ENCODE results near the gene RCL1.

DNA sequence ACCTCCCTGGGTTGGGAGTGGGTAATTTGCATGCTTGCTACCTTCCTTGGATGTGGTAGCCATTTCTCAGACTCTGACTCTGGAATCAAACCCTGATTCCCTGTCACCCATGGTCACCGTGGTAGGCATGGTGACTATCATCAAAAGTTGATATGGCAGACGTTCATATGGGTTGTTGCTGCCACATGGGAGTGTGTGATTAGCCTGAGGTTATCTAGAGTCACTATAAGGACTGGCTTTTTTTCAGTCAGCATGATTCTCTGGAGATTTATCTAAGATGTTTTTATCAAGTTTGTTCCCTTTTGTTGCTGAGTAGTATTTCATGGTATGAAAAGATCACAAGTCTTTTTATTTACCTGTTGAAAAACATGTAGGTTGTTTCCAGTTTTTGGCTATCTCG is 7.0 kb downstream of the RCL1 start:
- TF ChIP-seq POLR2AphosphoS5 (IDR thresholded peaks at IDR 0.05; ENCODE audit: low read depth, low read length), result no peak
- no peak for TF ChIP-seq TAF1 (IDR thresholded peaks at IDR 0.05; ENCODE audit: borderline replicate concordance, insufficient read depth, low read length)
- TF ChIP-seq SIN3A (IDR thresholded peaks at IDR 0.05; ENCODE audit: borderline replicate concordance, insufficient read depth, low read length), result no peak
- TF ChIP-seq, protein P1, sequence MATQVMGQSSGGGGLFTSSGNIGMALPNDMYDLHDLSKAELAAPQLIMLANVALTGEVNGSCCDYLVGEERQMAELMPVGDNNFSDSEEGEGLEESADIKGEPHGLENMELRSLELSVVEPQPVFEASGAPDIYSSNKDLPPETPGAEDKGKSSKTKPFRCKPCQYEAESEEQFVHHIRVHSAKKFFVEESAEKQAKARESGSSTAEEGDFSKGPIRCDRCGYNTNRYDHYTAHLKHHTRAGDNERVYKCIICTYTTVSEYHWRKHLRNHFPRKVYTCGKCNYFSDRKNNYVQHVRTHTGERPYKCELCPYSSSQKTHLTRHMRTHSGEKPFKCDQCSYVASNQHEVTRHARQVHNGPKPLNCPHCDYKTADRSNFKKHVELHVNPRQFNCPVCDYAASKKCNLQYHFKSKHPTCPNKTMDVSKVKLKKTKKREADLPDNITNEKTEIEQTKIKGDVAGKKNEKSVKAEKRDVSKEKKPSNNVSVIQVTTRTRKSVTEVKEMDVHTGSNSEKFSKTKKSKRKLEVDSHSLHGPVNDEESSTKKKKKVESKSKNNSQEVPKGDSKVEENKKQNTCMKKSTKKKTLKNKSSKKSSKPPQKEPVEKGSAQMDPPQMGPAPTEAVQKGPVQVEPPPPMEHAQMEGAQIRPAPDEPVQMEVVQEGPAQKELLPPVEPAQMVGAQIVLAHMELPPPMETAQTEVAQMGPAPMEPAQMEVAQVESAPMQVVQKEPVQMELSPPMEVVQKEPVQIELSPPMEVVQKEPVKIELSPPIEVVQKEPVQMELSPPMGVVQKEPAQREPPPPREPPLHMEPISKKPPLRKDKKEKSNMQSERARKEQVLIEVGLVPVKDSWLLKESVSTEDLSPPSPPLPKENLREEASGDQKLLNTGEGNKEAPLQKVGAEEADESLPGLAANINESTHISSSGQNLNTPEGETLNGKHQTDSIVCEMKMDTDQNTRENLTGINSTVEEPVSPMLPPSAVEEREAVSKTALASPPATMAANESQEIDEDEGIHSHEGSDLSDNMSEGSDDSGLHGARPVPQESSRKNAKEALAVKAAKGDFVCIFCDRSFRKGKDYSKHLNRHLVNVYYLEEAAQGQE (IDR thresholded peaks at IDR 0.05; ENCODE audit: insufficient read depth in 1 of 2, low read depth in 2 of 2, low read length in 2 of 2), result no peak
- TF ChIP-seq FOXP2 (optimal IDR thresholded peaks at IDR 0.05; ENCODE audit: borderline replicate concordance, extremely low read depth, extremely low read length, insufficient read depth), result no peak

All from PFSK-1 (cell line).